SK-N-MC (cell line): ENCODE data around the gene CBX1.

Source experiments
- EZH2 ChIP-seq: fragments of 200-600 bp; sonication (generic); IDR thresholded peaks from one replicate; pipeline ENCODE4 v1.6.1; 2017; ENCODE audit warnings: antibody characterized with exemption
- FOXP2 ChIP-seq: optimal IDR thresholded peaks from 2 replicates; pipeline ENCODE3; 2011; ENCODE audit warnings: mild to moderate bottlenecking, moderate library complexity; ENCODE audit not compliant: insufficient read depth; ENCODE audit errors: extremely low read length, control extremely low read depth

GRCh38 chr17:48137656-48138055 lies 36.4 kb upstream of the CBX1 start:
- TF ChIP-seq EZH2 (no peak), FOXP2 (no peak)
